Activated naive CD4-positive, alpha-beta T cell treated with anti-CD3 and anti-CD28 coated beads, Interleukin-2, amount 50 U/mL, for 16 hours (primary cell): ENCODE data around the gene SREBF1.

Source experiments
- DNase-seq: peaks from one replicate; pipeline ENCODE4 v3.0.0-alpha.2; 2020

The SREBF1 gene

GRCh38 chr17:17822616-17823015 lies 14.2 kb downstream of the SREBF1 start:
- DNase-seq = no peak

- no peak for DNase-seq
These were observed 14.6 kb downstream of the SREBF1 start for GRCh38 chr17:17822189-17822588.

- DNase-seq = no peak
These were observed 16.2 kb downstream of the SREBF1 start for GRCh38 chr17:17820463-17821158.

- DNase-seq = no peak
These were observed 16.7 kb downstream of the SREBF1 start for GRCh38 chr17:17820046-17820445.

- peak; percentile 69 for DNase-seq
These were observed 17.2 kb downstream of the SREBF1 start for GRCh38 chr17:17819561-17819995.

- no peak for DNase-seq
These were observed 17.7 kb downstream of the SREBF1 start for GRCh38 chr17:17819111-17819510.

- no peak for DNase-seq
These were observed 18.7 kb downstream of the SREBF1 start for GRCh38 chr17:17818088-17818526.

GRCh38 chr17:17817552-17817947 lies 19.2 kb downstream of the SREBF1 start:
- no peak for DNase-seq

GRCh38 chr17:17816831-17817551 lies 19.8 kb downstream of the SREBF1 start:
- no peak for DNase-seq

- DNase-seq = no peak
These were observed 20.5 kb downstream of the SREBF1 start for GRCh38 chr17:17816240-17816814.

GRCh38 chr17:17815436-17816200 lies 21.2 kb downstream of the SREBF1 start:
- no peak for DNase-seq

GRCh38 chr17:17815062-17815406 lies 21.8 kb downstream of the SREBF1 start:
- no peak for DNase-seq

GRCh38 chr17:17814162-17815061 lies 22.4 kb downstream of the SREBF1 start:
- DNase-seq = no peak

GRCh38 chr17:17813725-17814095 lies 23.1 kb downstream of the SREBF1 start:
- no peak for DNase-seq

GRCh38 chr17:17813055-17813724 lies 23.6 kb downstream of the SREBF1 start:
- no peak for DNase-seq

- DNase-seq = peak; percentile 62
These were observed 24.4 kb downstream of the SREBF1 start for GRCh38 chr17:17812211-17813054.

GRCh38 chr17:17811381-17812210 lies 25.2 kb downstream of the SREBF1 start:
- no peak for DNase-seq

- DNase-seq = no peak
These were observed 25.9 kb downstream of the SREBF1 start for GRCh38 chr17:17810895-17811248.

GRCh38 chr17:17810084-17810894 lies 26.5 kb downstream of the SREBF1 start:
- no peak for DNase-seq
